ENCODE data around the gene SYDE1. TPM values are rescaled to one million over a fixed set of nuclear protein-coding genes. Genes with fewer than 3 reads are reported as not detected.

Gene SYDE1
- total and polyA plus RNA-seq, 8 donors = 2.5 to 6.1 (median 3.8) TPM

DNA sequence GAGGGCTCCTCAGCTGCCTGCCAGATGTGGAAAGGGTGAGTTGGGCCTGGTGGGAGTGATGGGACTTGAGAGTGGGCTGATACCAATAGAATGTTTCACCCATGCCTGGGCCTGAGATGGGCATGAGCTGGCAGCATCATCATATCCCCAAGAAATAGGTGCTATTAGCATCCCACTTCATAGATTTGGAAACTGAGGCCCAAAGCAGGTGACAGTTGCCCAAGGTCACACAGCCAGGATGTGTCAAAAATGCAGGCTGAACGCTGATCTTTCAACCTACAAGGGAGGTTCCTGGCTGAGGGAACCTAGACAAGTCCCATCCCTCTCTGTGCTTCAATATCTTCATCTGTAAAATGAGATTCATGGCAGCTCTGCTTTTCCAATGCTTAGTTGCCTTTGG lies 4.6 kb downstream of the SYDE1 start:
- intact Hi-C loops (cut with DNase I) = no loop called here
- WGBS, 2 donors = 83 to 95% methylated on average over 1 of the region's 1 CpG
- H3K9me3 ChIP-seq = no peaks in the 10 kb centered on the region
- no peaks in the 10 kb centered on the region for H3K27me3 ChIP-seq
- H3K4me3 ChIP-seq = no peak overlapping the region
- FAIRE-seq (no peak), DNase-seq (no peak), ATAC-seq (no peak)
- peaks cover 0 to 12% (median 5%) of the 10 kb centered on the region in 3 donors for H3K36me3 ChIP-seq
- no peak overlapping the region for H3K27ac ChIP-seq
- TF ChIP-seq, protein P1, sequence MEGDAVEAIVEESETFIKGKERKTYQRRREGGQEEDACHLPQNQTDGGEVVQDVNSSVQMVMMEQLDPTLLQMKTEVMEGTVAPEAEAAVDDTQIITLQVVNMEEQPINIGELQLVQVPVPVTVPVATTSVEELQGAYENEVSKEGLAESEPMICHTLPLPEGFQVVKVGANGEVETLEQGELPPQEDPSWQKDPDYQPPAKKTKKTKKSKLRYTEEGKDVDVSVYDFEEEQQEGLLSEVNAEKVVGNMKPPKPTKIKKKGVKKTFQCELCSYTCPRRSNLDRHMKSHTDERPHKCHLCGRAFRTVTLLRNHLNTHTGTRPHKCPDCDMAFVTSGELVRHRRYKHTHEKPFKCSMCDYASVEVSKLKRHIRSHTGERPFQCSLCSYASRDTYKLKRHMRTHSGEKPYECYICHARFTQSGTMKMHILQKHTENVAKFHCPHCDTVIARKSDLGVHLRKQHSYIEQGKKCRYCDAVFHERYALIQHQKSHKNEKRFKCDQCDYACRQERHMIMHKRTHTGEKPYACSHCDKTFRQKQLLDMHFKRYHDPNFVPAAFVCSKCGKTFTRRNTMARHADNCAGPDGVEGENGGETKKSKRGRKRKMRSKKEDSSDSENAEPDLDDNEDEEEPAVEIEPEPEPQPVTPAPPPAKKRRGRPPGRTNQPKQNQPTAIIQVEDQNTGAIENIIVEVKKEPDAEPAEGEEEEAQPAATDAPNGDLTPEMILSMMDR (IDR thresholded peaks at IDR 0.05) = no peak
- H3K4me1 ChIP-seq = no peaks in the 10 kb centered on the region

DNA sequence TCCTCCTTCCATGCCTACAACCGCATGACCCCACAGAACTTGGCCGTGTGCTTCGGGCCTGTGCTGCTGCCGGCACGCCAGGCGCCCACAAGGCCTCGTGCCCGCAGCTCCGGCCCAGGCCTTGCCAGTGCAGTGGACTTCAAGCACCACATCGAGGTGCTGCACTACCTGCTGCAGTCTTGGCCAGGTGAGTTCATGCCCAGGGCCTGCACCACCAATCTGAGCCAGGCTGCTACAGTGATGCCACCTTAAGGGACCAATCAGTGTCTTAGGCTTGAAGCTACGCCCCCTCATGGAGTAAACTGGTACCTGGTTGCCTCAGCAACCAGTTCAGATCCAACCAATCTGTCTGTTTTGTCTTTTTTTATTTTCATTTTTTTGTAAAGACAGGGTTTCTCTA lies 5.2 kb downstream of the SYDE1 start:
- H3K4me3 ChIP-seq = no peak overlapping the region
- H3K27ac ChIP-seq = no peak overlapping the region
- 90% methylated on average over 11 of the region's 11 CpGs for WGBS, 2 donors
- no peaks in the 10 kb centered on the region for H3K4me1 ChIP-seq
- peaks cover 0 to 12% (median 10%) of the 10 kb centered on the region in 3 donors for H3K36me3 ChIP-seq
- intact Hi-C loops (cut with DNase I) = no loop called here
- H3K9me3 ChIP-seq = no peaks in the 10 kb centered on the region
- peak in 2 of 4 donors; percentile 13 to 15 for ATAC-seq
- no peaks in the 10 kb centered on the region for H3K27me3 ChIP-seq
- TF ChIP-seq, protein P1 (IDR thresholded peaks at IDR 0.05) = no peak
- FAIRE-seq = no peak
- no peak for DNase-seq

GRCh38 chr19:15113245-15114152 lies 6.3 kb downstream of the SYDE1 start:
- intact Hi-C loops (cut with DNase I) = no loop called here
- no peak for ATAC-seq
- Histone ChIP-seq H3K27ac (no peak overlapping the region), H3K36me3 (peaks cover 0 to 21% (median 12%) of the 10 kb centered on the region in 3 donors), H3K9me3 (no peaks in the 10 kb centered on the region), H3K27me3 (no peaks in the 10 kb centered on the region), H3K4me3 (no peak overlapping the region), H3K4me1 (no peaks in the 10 kb centered on the region)
- TF ChIP-seq, protein P1 (IDR thresholded peaks at IDR 0.05) = no peak
- DNase-seq = no peak
- 93% methylated on average over 58 of the region's 58 CpGs for WGBS, 2 donors
- no peak for FAIRE-seq

GRCh38 chr19:15114153-15114540 lies 6.9 kb downstream of the SYDE1 start:
- TF ChIP-seq, protein P1 (IDR thresholded peaks at IDR 0.05) = no peak
- DNase-seq (no peak), ATAC-seq (no peak), FAIRE-seq (no peak)
- Histone ChIP-seq H3K27ac (no peak overlapping the region), H3K36me3 (peaks cover 0 to 28% (median 18%) of the 10 kb centered on the region in 3 donors), H3K4me1 (no peaks in the 10 kb centered on the region), H3K27me3 (no peaks in the 10 kb centered on the region), H3K4me3 (no peak overlapping the region), H3K9me3 (no peaks in the 10 kb centered on the region)
- intact Hi-C loops (cut with DNase I) = no loop called here
- WGBS, 2 donors = 85 to 86% methylated on average over 7 of the region's 7 CpGs

DNA sequence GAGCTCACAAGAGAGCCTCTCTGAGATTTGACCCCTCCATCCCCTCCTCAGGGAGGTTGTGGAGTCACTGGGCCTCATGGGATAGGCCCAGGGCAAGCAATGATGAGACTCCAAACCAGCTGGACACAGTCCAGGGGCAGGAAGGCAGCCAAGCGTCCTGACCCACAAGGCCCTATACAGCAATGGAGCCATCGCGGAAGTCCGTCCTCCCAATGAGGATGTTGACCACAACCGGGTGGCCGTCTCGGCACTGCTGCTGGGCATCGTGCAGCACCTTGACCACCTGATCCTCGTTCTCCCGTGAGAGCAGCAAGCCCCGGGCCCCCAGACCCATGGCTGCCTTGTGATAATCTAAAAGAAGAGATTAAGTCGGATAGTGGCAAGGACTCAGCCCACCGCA lies 7.9 kb downstream of the SYDE1 start:
- intact Hi-C loops (cut with DNase I) = no loop called here
- peak in 1 of 6 donors; percentile 49 for DNase-seq
- no peaks in the 10 kb centered on the region for H3K4me1 ChIP-seq
- peaks cover 0 to 37% (median 19%) of the 10 kb centered on the region in 3 donors for H3K36me3 ChIP-seq
- peak in 3 of 4 donors; percentile 22 to 44 (median 28) for ATAC-seq
- H3K27me3 ChIP-seq = no peaks in the 10 kb centered on the region
- no peak overlapping the region for H3K27ac ChIP-seq
- no peak overlapping the region for H3K4me3 ChIP-seq
- FAIRE-seq = no peak
- no peaks in the 10 kb centered on the region for H3K9me3 ChIP-seq
- 78 to 79% methylated on average over 13 of the region's 13 CpGs for WGBS, 2 donors
- TF ChIP-seq, protein P1 (IDR thresholded peaks at IDR 0.05) = no peak
